ENCODE data around the gene CIAO3. TPM values are rescaled to one million over a fixed set of nuclear protein-coding genes. Genes with fewer than 3 reads are reported as not detected.
A peak's percentile ranks its signal among the peaks of the same experiment; 100 is the strongest.
"Not testable (repeated sequence)": the region's sequence is repeated elsewhere in the genome, so short reads cannot be mapped to it uniquely, and the experiment has no call there.

The CIAO3 gene
- total RNA-seq, 1 experiment from 2014 or later = 27.1 TPM

- no peak for DNase-seq (ENCODE audit: low read depth)
These were observed 46.5 kb downstream of the CIAO3 start for GRCh38 chr16:694187-694862.

GRCh38 chr16:693766-694165 is 47.0 kb downstream of the CIAO3 start:
- no peak for DNase-seq (ENCODE audit: low read depth)

GRCh38 chr16:693364-693763 is 47.4 kb downstream of the CIAO3 start:
- DNase-seq (ENCODE audit: low read depth) = no peak

GRCh38 chr16:692356-693108 is 48.3 kb downstream of the CIAO3 start:
- DNase-seq (ENCODE audit: low read depth) = no peak

GRCh38 chr16:691242-691641 is 49.6 kb downstream of the CIAO3 start:
- not testable (repeated sequence) for DNase-seq (ENCODE audit: low read depth)

GRCh38 chr16:689175-689897 is 51.5 kb downstream of the CIAO3 start:
- no peak for DNase-seq (ENCODE audit: low read depth)

- no peak for DNase-seq (ENCODE audit: low read depth)
These were observed 53.3 kb downstream of the CIAO3 start for GRCh38 chr16:687499-687898.

GRCh38 chr16:686459-687260 is 54.1 kb downstream of the CIAO3 start:
- DNase-seq (ENCODE audit: low read depth) = no peak

GRCh38 chr16:685967-686366 is 54.8 kb downstream of the CIAO3 start:
- DNase-seq (ENCODE audit: low read depth) = peak; percentile 49

- DNase-seq (ENCODE audit: low read depth) = no peak
These were observed 55.7 kb downstream of the CIAO3 start for GRCh38 chr16:684961-685696.

- peak; percentile 95 for DNase-seq (ENCODE audit: low read depth)
These were observed 56.6 kb downstream of the CIAO3 start, which contains the start of gene JMJD8 for GRCh38 chr16:684071-684794. Gene JMJD8, minus strand, starts transcription at chr16:684334. Its CDS starts 15 bp downstream, at chr16:684319.

GRCh38 chr16:683396-684070 is 57.3 kb downstream of the CIAO3 start:
- no peak for DNase-seq (ENCODE audit: low read depth)

- DNase-seq (ENCODE audit: low read depth) = no peak
These were observed 58.1 kb downstream of the CIAO3 start for GRCh38 chr16:682493-683395.

- peak; percentile 69 for DNase-seq (ENCODE audit: low read depth)
These were observed 58.9 kb downstream of the CIAO3 start for GRCh38 chr16:681746-682427.

GRCh38 chr16:680967-681745 is 59.6 kb downstream of the CIAO3 start:
- DNase-seq (ENCODE audit: low read depth) = peak; percentile 63

GRCh38 chr16:680625-680945 is 60.2 kb downstream of the CIAO3 start:
- DNase-seq (ENCODE audit: low read depth) = no peak

Data from M059J (cell line).